ENCODE results near the gene MTHFD1L. TPM values are rescaled to one million over a fixed set of nuclear protein-coding genes. Genes with fewer than 3 reads are reported as not detected.
"Not testable (repeated sequence)": the region's sequence is repeated elsewhere in the genome, so short reads cannot be mapped to it uniquely, and the experiment has no call there.

The MTHFD1L gene
- total RNA-seq, 1 donor from 2014 or later = 30.2 TPM

- DNase-seq (ENCODE audit: low spot score) = no peak
These were observed 173.1 kb downstream of the MTHFD1L start for GRCh38 chr6:151038616-151039015.

DNA sequence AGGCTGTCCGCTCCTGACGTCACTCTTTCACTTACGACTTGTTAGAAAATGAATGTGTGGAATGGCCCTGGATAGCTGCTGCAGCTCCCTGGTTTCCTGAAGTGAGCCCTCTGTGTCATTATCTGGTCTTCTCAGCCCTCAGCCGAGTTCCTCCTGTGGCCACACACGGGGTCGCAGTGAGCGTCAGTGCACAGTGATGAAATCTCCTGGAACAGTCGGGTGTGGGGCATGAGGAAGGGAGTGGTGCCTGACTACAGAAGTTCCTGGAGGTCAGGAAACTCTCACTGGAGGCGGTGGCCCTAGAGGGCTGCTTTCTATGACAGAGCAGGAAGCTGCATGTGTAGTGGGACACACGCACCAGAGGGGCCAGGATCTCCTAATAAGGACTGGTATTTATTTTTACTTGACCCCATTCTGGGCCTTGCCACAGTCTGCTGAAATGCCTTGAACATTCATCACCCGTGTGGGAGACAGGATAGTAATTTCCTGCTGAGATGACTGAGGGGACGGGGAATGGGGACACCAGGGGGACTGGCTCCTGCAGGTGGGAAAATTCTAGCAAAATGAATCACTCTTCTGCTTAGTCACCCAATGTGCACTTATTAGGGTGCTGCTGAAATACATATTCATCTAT is 175.5 kb downstream of the MTHFD1L start:
- not testable (repeated sequence) for DNase-seq (ENCODE audit: low spot score)

DNA sequence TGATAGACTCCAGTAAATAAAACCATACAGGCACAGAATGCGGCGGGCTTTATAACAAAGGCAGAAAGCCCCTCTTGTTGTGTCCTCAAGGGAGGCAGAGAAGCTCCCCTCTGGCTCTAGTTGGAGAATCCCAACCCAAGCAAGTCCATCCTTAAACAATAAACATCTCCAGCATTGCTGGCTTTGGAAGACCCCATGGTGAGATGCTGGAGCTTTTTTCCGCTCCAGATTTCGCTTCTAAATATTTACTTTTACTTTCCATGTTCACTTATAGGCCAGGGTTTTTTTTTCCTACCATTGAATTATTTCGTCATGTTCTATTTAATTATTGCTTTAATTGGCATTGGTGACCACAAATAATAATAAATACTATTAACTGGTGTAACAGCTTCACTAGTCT is 176.2 kb downstream of the MTHFD1L start:
- no peak for DNase-seq (ENCODE audit: low spot score)

DNA sequence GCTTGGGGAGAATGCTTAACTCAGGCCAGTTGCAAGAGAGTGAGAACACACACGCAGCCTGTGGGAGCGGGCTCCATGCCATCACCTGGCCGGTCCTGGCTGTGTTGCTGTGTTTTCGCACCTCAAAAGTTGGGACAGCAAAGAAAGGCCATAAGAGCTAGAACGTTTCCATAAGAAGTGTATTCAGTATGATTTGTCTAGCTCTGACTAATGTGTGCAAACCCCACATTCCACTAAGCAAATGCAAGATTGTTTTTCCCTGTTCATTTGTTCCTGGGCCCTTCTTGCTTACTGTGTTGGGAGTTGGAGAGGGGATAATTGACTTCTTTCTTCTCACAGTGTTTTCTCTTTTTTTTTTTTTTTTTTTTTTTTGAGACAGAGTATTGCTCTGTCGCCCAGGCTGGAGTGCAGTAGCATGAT is 177.4 kb downstream of the MTHFD1L start:
- DNase-seq (ENCODE audit: low spot score) = not testable (repeated sequence)

DNA sequence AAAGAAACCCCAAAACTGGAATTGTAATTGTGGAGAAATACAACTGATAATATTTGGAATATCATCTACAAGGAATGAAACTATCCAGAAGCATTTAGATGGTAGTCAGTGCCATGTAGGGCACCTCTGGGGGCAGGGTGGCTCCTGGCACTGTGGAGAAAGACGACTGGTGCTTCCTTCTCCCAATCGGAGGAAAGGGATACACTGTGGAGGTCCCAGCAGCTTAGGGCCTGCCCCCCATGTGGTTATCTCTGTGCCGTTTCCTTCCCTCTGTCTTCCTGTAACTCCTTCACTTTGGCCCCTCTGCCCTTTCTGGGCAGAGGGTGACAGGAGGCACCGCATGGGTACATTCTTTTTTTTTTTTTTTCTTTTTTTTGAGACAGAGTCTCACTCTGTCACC is 178.4 kb downstream of the MTHFD1L start:
- DNase-seq (ENCODE audit: low spot score) = no peak

DNA sequence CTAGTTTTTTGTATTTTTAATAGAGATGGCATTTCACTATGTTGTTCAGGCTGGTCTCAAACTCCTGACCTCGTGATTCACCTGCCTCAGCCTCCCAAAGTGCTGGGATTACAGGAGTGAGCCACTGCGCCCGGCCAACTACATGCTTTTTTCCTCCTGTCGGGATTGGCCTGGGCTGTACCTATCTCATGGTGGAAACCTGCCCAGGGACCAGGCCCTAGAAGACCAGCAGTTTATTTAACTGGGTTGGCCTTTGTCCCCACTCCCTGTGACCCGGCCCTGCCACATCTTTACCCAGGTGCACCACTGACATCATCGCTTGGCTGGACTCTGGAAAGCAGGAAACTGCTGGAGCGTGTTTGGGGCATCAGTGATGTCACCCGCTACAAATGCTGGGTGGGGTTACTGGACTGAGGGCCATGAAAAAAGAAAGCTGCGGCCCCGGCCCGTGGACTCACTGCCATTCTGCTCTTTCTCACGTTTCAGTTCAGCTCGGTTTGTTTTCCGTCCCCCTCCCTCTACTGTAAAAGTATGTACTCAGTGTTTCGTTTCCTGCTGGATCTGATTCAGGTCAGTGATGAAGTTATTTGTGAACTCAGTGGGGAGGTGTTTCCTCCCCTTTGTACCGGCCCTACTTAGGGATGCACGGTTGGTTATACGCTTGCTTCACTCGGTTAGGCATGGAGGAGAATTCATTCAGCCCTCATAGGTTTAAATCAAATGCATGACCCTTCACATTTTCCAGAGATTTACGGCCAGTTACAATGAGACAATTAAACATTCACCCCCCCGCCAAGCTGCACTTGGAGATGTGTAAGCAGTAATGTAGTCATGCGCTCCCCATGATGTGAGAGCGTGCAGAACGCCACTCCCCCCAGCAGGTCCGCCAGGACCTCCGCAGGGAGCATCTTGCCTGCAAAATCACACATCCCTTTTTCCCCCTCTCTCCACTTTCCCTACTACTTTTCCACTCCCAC is 179.3 kb downstream of the MTHFD1L start:
- DNase-seq (ENCODE audit: low spot score) = no peak

GRCh38 chr6:151045511-151046222 is 180.2 kb downstream of the MTHFD1L start:
- DNase-seq (ENCODE audit: low spot score) = not testable (repeated sequence)

- DNase-seq (ENCODE audit: low spot score) = no peak
These were observed 185.7 kb downstream of the MTHFD1L start for GRCh38 chr6:151051164-151051563.

DNA sequence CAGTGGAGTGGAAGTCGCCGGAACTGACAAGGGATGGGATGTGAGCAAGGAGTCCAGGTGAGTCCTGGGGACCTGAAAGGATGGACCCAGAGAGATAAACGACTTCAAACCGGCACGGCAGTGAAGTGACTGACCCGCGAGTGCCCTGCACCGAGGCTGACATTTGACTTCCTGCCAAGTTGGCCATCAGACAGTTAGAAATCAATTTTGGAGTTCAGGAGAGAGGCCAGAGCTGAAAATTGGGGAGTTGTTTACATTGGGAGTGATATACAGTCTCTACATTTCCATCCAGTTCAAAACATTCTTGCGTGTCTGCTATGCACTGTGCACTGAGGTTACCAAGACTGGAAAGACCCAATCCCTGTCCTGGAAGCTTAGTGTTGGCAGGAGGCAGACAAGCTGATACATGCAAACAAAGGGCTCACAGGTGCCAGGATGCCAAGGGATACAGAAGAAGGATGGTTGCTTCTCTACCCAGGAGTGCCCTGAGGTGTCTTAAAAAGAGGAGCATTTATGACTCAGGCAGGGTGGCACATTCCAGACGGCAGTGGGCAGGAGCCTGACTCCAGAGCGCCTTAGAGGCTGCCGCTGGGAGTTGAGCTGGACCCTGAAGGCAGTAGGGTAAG is 186.6 kb downstream of the MTHFD1L start:
- no peak for DNase-seq (ENCODE audit: low spot score)

GRCh38 chr6:151054306-151054705 is 188.8 kb downstream of the MTHFD1L start:
- DNase-seq (ENCODE audit: low spot score) = no peak

- peak; percentile 35 for DNase-seq (ENCODE audit: low spot score)
These were observed 190.9 kb downstream of the MTHFD1L start for GRCh38 chr6:151056230-151056907.

DNA sequence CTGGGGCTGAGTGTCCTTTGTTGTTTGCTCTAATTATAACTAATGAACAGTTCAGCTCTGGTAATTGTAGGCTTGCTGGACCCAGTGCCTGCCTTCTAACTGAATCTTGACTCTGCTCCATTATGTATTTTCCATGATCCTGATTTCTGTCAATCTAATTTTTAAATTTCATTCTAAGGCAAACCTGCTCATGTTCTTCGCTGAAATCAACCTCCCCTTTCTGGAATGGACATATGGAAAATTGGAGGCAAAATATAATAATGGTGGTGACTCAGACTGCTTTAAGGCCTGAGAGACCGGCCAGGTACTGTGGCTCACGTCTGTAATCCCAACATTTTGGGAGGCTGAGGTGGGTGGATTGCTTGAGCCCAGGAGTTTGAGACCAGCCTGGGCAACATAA is 191.6 kb downstream of the MTHFD1L start:
- no peak for DNase-seq (ENCODE audit: low spot score)

DNA sequence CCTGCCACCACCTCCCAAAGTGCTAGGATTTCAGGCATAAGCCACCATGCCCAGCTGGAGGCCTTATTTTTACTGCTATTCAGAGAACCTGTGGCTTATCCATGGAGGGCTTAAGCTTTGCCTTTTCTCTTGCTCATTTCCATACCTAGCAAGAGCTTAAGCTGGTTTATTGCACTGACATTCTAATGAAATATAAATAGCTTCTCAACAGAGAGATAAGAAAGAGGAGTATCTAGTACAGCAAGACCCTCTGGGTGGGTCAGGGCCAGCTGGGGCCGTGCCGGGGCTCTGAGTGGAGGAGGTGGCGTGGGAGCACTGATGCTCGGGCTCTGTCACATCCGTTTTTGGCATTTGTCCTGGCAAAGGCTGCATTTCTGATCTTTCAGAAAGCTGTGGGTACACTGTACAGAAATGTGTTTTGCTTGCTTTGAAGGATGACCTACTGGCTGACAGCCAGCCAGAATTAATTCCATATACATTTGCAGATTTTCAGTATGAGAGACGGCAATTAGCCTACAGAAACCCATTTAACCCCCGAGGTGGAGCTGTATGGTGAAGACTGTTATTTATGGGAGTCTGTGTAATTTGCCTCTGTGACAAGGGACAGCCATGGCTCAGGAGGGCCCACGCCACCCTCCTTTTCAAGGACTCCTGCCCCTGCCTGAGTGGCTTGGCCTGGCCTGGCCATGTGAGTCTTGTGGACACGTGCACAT is 192.7 kb downstream of the MTHFD1L start:
- DNase-seq (ENCODE audit: low spot score) = peak; percentile 60

DNA sequence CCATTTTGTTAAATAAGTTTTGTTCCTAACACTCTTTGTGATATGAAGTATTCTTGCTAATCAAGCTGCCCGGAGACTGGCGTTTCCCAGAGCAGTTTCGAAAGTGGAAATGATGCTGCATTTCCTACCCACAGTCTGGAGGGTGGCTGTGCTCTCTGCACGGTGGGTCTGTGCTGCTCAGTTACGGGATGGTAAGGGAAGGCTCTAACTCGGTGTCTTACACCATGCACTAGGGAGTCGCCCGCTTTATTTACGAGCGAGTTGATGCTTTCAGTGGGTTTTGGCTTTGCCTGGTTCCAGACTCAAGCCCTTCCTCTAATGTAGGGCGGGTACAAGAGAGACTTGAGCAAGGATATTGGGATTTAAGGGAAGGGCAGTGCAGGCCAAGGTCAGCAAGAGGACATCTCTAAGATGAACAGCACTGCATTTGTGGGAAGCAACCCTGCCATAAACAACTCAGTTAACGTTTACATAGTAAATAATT is 194.2 kb downstream of the MTHFD1L start:
- peak; percentile 67 for DNase-seq (ENCODE audit: low spot score)

DNA sequence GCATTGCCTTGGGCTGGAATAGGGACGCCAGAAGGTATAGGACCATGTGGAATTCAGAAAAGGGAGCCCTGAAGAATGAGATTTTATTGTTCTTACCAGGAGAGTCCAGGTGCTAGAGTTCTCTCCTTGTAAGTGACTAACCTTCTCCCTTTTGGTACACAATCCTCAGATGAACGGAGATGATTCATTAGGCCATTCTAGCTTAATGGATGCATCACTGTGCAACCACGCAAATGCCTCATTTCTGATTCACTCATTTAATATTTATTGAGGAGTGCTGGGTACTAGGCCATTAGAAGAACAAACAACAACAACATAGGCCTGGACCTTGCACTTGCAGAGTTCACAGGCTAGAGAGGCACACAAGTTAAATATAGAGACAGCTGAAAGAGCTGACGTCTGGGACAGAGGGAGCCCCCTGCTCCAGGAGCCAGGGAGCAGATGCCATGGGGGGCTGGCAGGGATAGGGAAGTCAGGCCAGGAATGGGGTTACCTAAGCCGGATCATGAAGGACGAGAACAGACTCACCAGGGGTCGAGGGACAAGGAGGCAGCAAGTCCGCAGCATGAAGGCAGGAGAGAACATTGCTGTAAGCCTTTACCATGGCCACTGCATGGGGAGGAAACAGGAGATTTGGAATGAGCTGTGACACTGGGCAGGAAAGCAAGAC is 194.7 kb downstream of the MTHFD1L start:
- peak; percentile 72 for DNase-seq (ENCODE audit: low spot score)

DNA sequence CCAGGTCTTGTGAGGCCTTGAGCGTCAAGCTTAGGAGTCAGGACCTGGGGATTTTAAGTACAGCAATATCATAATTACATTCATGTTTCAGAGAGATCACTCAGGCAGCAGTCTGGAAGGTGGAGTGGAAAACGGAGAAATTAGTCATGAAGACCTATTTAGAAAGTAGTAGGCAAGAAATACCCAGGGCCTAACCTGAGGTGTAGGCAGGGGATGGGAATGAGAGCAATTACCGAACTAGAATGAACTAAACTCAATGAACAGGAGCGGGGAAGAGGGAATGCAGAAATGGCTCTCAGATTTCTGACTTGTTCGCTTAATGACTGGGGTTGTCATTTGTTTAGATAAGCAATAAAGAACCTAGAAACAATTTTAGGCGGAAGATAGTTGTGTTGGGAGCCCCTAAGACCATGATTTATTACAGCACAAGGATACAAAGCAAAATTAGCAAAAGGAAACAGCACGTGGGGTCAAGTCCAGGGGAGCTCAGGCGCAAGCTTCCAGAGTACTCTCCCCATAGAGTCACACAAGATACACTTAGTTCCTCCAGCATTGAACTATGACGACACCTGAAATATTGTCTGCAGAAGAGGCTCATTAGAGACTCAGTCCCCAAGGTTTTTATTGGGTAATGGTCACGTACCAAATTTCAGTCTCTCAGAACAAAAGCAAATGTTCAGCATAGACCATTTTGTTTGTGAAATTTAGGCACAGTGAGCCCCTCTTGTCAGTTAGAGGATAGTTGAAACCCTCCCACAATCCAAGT is 195.4 kb downstream of the MTHFD1L start:
- DNase-seq (ENCODE audit: low spot score) = no peak

DNA sequence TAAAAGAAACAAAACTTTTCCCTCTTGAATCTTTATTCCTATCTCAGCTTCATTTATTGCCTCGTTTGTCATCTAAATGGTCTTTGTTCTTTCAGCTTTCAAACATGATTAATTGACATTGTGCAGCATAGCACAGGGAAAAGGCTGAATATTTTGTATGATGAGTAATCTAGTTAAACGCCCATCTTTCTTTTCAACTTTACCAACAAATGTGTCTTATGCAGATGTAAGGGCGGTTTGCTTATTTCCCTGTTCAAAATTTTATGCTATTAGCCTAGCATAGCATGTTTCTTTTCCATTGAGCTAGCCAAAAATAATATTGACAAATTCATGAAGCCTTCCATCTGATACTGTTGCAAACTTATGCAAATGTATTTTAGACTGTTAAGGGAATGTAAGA is 197.8 kb downstream of the MTHFD1L start:
- no peak for DNase-seq (ENCODE audit: low spot score)

GRCh38 chr6:151063842-151064647 is 198.5 kb downstream of the MTHFD1L start:
- peak; percentile 26 for DNase-seq (ENCODE audit: low spot score)
